Right cardiac atrium (tissue), 5 donors: ENCODE data around the gene PRCP. TPM values are rescaled to one million over a fixed set of nuclear protein-coding genes. Genes with fewer than 3 reads are reported as not detected.

Experiments
- ATAC-seq, 2 donors: fragments of 200-7000 bp; cut with Tn5 transposase; one replicate each; pipeline versions ENCODE4 v1.8.0 to v1.9.1; 2020; ENCODE audit warnings: moderate library complexity in 2 of 2, mild to moderate bottlenecking in 1 of 2
- DNase-seq, 3 donors: peaks; one replicate each; pipeline ENCODE4 v3.0.0-alpha.2; 2020
- H3K27ac ChIP-seq: one replicate; pipeline ENCODE4 v1.5.1; 2013; ENCODE audit warnings: mild to moderate bottlenecking, low read length, control low read depth, moderate library complexity
- H3K27me3 ChIP-seq: one replicate; pipeline ENCODE4 v1.6.1; 2013; ENCODE audit not compliant: control insufficient read depth, insufficient read depth
- H3K4me1 ChIP-seq: one replicate; pipeline ENCODE4 v1.6.1; 2013; ENCODE audit warnings: low read length; ENCODE audit not compliant: control insufficient read depth, insufficient read depth
- H3K4me3 ChIP-seq: one replicate; pipeline ENCODE4 v1.5.1; 2013; ENCODE audit warnings: low read length, control low read depth
- H3K9me3 ChIP-seq: one replicate; pipeline ENCODE4 v1.6.1; 2013; ENCODE audit warnings: low read length; ENCODE audit not compliant: control insufficient read depth
- WGBS: extraction: QIAGEN DNeasy Blood & Tissue Kit; methylation state at CpG from one replicate; pipeline ENCODE4 v1.1.7; 2013; 5-methylcytosine and 5-hydroxymethylcytosine counted together
- intact Hi-C, 4 donors: fragments of 100-400 bp; cut with DNase I; formaldehyde crosslinking; loops; one replicate each; pipeline versions ENCODE4 v1.11.0 to v1.14.0; 2022 to 2023
- polyA plus RNA-seq: library from polyadenylated mRNA; stranded (reverse); fragments of 200-250 nt; gene quantifications from one replicate; pipeline ENCODE4 v1.2.3, GENCODE V29; 2013
- total RNA-seq, 4 donors: library from RNA; stranded (reverse); fragmentation: NEBNext Ultra II Directional; extraction: Animal tissue kit (Norgen Biotek cat#: 25700); gene quantifications; one replicate each; pipeline ENCODE4 v1.2.1, GENCODE V29; 2021
- donor health status: healthy with polysubstance abuse.
- donor health status: DM: no; HTN: yes; CAD: no.
- donor health status: DM: no; HTN: no; CAD: no.
- donor health status: DM: no; HTN: yes; CAD: no; lungs with severe emphysema.
- donor health status: DM: yes; HTN: yes; CAD: no.

PRCP gene
- total and polyA plus RNA-seq, 5 donors = 69.1 to 100 (median 84.3) TPM

DNA sequence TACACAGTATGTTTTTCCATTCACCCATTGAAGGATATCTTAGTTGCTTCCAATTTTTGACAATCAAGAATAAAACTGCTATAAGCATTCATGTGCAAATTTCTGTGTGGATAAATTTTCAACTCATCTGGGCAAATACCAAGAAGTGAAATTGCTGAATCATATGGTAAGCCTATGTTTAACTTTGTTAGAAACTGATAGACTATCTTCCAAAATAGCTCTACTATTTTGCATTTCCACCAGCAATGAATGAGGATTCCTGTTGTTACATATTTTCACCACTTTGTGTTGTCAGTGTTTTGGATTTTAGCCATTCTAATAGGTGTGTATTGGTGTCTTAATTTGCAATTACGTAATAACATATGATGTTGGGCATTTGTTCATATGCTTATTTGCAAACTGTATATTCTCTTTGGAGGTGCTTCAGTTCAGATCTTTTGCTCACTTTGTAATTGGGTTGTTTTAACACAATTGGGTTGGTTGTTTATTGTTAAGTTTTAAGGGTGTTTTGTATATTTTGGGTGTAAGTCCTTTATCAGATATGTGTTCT lies 117.3 kb downstream of the PRCP start:
- H3K4me1 ChIP-seq = no peaks in the 10 kb centered on the region
- H3K27ac ChIP-seq = no peak overlapping the region
- DNase-seq (no peak), ATAC-seq (no peak)
- H3K9me3 ChIP-seq = no peaks in the 10 kb centered on the region
- no peaks in the 10 kb centered on the region for H3K27me3 ChIP-seq
- intact Hi-C loops = no loop called here
- 94% methylated on average over 1 of the region's 1 CpG for WGBS
- no peak overlapping the region for H3K4me3 ChIP-seq

GRCh38 chr11:82778776-82779175 lies 121.5 kb downstream of the PRCP start:
- H3K9me3 ChIP-seq = peaks cover 3% of the 10 kb centered on the region
- intact Hi-C loops = no loop called here
- H3K27me3 ChIP-seq = no peaks in the 10 kb centered on the region
- no peaks in the 10 kb centered on the region for H3K4me1 ChIP-seq
- H3K4me3 ChIP-seq = no peak overlapping the region
- 80% methylated on average over 1 of the region's 1 CpG for WGBS
- no peak for ATAC-seq
- H3K27ac ChIP-seq = no peak overlapping the region
- DNase-seq = no peak

- ATAC-seq (no peak), DNase-seq (no peak)
- intact Hi-C loops = no loop called here
- Histone ChIP-seq H3K27me3 (no peaks in the 10 kb centered on the region), H3K27ac (no peak overlapping the region), H3K4me3 (no peak overlapping the region), H3K9me3 (peaks cover 3% of the 10 kb centered on the region), H3K4me1 (no peaks in the 10 kb centered on the region)
- WGBS = 88% methylated on average over 2 of the region's 2 CpGs
Measured at GRCh38 chr11:82776377-82776776, 123.9 kb downstream of the PRCP start.

GRCh38 chr11:82775736-82776346 lies 124.4 kb downstream of the PRCP start:
- Histone ChIP-seq H3K4me1 (no peaks in the 10 kb centered on the region), H3K9me3 (peaks cover 3% of the 10 kb centered on the region), H3K27ac (no peak overlapping the region), H3K4me3 (no peak overlapping the region), H3K27me3 (no peaks in the 10 kb centered on the region)
- WGBS = 36% methylated on average over 3 of the region's 3 CpGs
- DNase-seq (no peak), ATAC-seq (no peak)
- intact Hi-C loops = no loop called here

DNA sequence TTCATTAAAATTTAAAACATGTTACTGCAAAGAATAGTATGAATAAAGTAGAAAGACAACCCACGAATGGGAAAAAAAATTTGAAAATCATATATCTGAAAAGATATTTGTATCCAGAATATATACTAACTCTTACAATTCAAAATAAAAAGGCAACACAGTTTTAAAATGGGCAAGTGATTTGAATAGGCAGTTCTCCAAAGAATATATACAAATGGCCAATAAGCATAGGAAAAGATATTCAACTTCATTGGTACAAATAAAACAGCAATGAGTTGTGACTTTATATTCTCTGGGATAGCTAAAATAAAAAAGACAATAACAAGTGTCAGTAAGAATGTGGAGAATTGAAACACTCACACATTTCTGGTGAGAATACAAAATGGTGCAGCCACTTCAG lies 125.0 kb downstream of the PRCP start:
- ATAC-seq (no peak), DNase-seq (no peak)
- intact Hi-C loops = no loop called here
- H3K4me1 ChIP-seq = no peaks in the 10 kb centered on the region
- no peak overlapping the region for H3K4me3 ChIP-seq
- H3K27ac ChIP-seq = no peak overlapping the region
- H3K9me3 ChIP-seq = peaks cover 3% of the 10 kb centered on the region
- no peaks in the 10 kb centered on the region for H3K27me3 ChIP-seq
- 70% methylated on average over 1 of the region's 1 CpG for WGBS

Other genes with a start within 250 kb of the PRCP start
- gene FAM181B, start 166.6 kb downstream of the PRCP start, total RNA-seq = 1 to 10 TPM; 4.2 to 8.4 (median 5.0) TPM
- gene FAM181B, start 166.6 kb downstream of the PRCP start, polyA plus RNA-seq = 2.4 TPM
- gene DDIAS, start 1.3 kb upstream of the PRCP start, total RNA-seq = 1 to 10 TPM in 2 of 4 donors, under 1 TPM in 2; 0.42 to 2.0 (median 1.2) TPM
- 0.20 TPM for gene DDIAS, start 1.3 kb upstream of the PRCP start, polyA plus RNA-seq
- gene RAB30, start 171.5 kb upstream of the PRCP start, total RNA-seq = 10 to 100 TPM; 22.3 to 30.6 (median 26.8) TPM
- 4.6 TPM for gene RAB30, start 171.5 kb upstream of the PRCP start, polyA plus RNA-seq